ENCODE results near the gene BHLHA15.

The BHLHA15 gene

DNA sequence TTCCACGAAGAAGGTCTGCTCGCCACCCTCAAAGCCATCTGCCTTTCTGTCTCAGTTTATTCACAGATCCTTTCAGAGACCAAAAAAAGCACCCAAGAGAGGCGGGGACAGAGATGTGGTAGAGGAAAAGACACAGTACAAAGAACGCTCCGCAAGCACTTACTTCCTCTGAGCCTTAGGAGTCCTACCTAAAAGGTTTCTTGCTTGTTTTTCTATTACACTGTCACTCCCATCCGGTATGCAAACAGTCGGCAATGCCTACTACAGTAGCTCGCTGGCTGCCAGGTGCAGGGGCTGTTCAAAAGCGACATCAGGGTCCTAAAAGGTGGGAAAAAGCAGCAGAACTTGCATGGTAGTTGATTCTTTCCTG is 40.0 kb downstream of the BHLHA15 start:
- H2AFZ ChIP-seq (ENCODE audit: low read depth, low read length, severe bottlenecking), result peak overlapping the region; percentile 82
- no peak for TF ChIP-seq EZH2phosphoT487 (conservative IDR thresholded peaks at IDR 0.05; ENCODE audit: low read length)
- TF ChIP-seq, protein P1, sequence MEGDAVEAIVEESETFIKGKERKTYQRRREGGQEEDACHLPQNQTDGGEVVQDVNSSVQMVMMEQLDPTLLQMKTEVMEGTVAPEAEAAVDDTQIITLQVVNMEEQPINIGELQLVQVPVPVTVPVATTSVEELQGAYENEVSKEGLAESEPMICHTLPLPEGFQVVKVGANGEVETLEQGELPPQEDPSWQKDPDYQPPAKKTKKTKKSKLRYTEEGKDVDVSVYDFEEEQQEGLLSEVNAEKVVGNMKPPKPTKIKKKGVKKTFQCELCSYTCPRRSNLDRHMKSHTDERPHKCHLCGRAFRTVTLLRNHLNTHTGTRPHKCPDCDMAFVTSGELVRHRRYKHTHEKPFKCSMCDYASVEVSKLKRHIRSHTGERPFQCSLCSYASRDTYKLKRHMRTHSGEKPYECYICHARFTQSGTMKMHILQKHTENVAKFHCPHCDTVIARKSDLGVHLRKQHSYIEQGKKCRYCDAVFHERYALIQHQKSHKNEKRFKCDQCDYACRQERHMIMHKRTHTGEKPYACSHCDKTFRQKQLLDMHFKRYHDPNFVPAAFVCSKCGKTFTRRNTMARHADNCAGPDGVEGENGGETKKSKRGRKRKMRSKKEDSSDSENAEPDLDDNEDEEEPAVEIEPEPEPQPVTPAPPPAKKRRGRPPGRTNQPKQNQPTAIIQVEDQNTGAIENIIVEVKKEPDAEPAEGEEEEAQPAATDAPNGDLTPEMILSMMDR (IDR thresholded peaks at IDR 0.05; ENCODE audit: insufficient read depth, low read length, poor library complexity, severe bottlenecking), result no peak
- H3K9me3 ChIP-seq (ENCODE audit: insufficient read depth, low read length), result no peaks in the 10 kb centered on the region
- peak overlapping the region; percentile 65 for H3K9ac ChIP-seq (ENCODE audit: low read length)
- no peaks in the 10 kb centered on the region for H3K9me2 ChIP-seq (replicated peaks; ENCODE audit: insufficient read depth, low read length)
- no peaks in the 10 kb centered on the region for H4K20me1 ChIP-seq (ENCODE audit: low read depth, low read length)
- peak overlapping the region; percentile 55 for H3K27ac ChIP-seq (ENCODE audit: low read depth, low read length)
- H3K27me3 ChIP-seq (ENCODE audit: low read length), result no peaks in the 10 kb centered on the region
- peaks cover 8% of the 10 kb centered on the region for H3K79me2 ChIP-seq (ENCODE audit: insufficient read depth, low read length)
- H3F3A ChIP-seq (ENCODE audit: insufficient read depth), result peaks cover 10% of the 10 kb centered on the region
- peak overlapping the region; percentile 63 for H3K4me3 ChIP-seq (ENCODE audit: insufficient read depth, low read length, poor library complexity, severe bottlenecking)
- no peaks in the 10 kb centered on the region for H3K36me3 ChIP-seq (ENCODE audit: low read length)
- H3K4me2 ChIP-seq (ENCODE audit: low read depth, low read length, poor library complexity, severe bottlenecking), result peak overlapping the region; percentile 63

DNA sequence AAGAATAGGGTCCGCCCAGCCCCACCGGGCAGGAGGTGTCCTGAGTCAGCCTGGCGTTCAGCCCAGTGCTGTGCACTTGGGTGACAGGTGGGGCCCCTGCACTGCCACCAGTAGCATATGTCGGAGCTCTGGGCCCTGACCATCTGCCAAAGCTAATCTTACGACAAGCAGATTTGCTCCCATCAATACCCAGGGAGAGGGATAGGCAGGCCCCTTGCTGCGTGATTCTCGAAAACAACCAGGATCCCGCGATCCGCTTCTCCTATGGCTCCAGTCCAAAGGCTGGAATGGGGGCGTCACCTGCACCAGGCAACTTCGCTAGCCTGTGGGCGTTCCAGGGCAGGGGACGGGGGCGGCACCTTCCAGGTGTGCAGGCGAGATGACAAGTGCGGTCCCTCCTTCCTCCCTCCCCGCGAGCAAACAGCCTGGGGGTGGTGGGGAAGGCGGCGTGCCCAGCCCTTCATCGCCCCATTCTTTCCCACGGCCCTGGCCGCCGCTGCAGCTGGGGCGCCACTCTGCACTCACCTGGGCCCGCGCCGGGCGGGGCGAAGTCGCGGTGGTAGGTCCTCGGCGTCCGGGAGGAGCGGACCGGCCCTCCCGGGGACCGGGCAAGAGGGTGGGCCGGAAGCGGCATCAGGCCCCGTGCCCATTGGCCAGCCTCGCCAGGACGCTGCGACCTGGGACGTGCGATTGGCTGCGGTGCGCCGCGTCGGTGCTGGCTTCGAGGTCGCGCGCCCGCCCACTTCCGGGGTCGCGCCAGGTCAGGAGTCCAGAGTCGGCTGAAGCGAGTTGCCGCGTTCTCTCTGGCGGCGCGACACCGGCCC is 40.6 kb downstream of the BHLHA15 start, which contains the start of gene TECPR1:
TECPR1 (minus strand) TSS at position 632 of the 824 bp plus-strand sequence. CDS start 6,086 bp downstream, outside the sequence.
- Histone ChIP-seq H3K9ac (ENCODE audit: low read length) (peak within 1 kb of the TSS; percentile 65), H3K27ac (ENCODE audit: low read depth, low read length) (peak within 1 kb of the TSS; percentile 55), H3K9me2 (replicated peaks; ENCODE audit: insufficient read depth, low read length) (no peaks in the 10 kb centered on the region), H4K20me1 (ENCODE audit: low read depth, low read length) (no peaks in the 10 kb centered on the region), H2AFZ (ENCODE audit: low read depth, low read length, severe bottlenecking) (peak within 1 kb of the TSS; percentile 82), H3K79me2 (ENCODE audit: insufficient read depth, low read length) (peaks cover 8% of the 10 kb centered on the region), H3K4me3 (ENCODE audit: insufficient read depth, low read length, poor library complexity, severe bottlenecking) (peak within 1 kb of the TSS; percentile 63), H3K9me3 (ENCODE audit: insufficient read depth, low read length) (no peaks in the 10 kb centered on the region), H3F3A (ENCODE audit: insufficient read depth) (peaks cover 10% of the 10 kb centered on the region), H3K4me2 (ENCODE audit: low read depth, low read length, poor library complexity, severe bottlenecking) (peak within 1 kb of the TSS; percentile 63), H3K27me3 (ENCODE audit: low read length) (no peaks in the 10 kb centered on the region), H3K36me3 (ENCODE audit: low read length) (no peaks in the 10 kb centered on the region)
- TF ChIP-seq EZH2phosphoT487 (conservative IDR thresholded peaks at IDR 0.05; ENCODE audit: low read length), result no peak
- TF ChIP-seq, protein P1 (IDR thresholded peaks at IDR 0.05; ENCODE audit: insufficient read depth, low read length, poor library complexity, severe bottlenecking), result no peak

DNA sequence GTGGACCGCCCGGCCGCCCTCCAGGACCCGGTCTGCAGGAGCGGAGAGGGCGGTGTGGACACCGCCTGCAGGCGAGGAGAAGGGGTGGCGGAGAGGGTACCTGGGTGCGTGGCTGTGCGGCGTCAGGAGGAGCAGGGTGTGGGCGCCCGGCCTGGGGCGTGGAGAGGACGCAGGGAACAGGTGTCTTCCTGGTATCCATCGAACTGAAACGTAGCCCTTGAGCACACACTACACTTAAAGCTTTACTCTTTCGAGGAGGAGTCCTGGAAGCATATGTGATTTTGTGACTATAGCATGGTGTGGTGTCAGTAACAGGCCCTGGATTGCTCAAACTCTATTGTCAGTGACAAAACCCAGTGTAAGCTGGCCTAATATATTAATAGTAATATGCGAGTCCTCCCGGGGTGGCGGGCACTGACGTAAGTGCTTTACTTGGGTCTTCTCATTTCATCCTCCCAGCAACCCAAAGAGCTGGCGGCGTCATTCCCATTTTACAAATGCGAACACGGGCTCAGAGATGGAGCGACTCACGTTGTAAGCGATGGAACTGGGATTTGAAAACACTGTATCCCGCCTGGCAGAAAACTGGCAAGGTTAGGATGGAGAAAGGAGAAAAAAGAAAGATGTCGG is 41.3 kb downstream of the BHLHA15 start:
- Histone ChIP-seq H4K20me1 (ENCODE audit: low read depth, low read length) (no peaks in the 10 kb centered on the region), H3K36me3 (ENCODE audit: low read length) (no peaks in the 10 kb centered on the region), H3K9me2 (replicated peaks; ENCODE audit: insufficient read depth, low read length) (no peaks in the 10 kb centered on the region), H3K4me3 (ENCODE audit: insufficient read depth, low read length, poor library complexity, severe bottlenecking) (peak overlapping the region; percentile 63), H3K27me3 (ENCODE audit: low read length) (no peaks in the 10 kb centered on the region), H3K9me3 (ENCODE audit: insufficient read depth, low read length) (no peaks in the 10 kb centered on the region), H3K27ac (ENCODE audit: low read depth, low read length) (no peak overlapping the region), H2AFZ (ENCODE audit: low read depth, low read length, severe bottlenecking) (peak overlapping the region; percentile 82), H3K9ac (ENCODE audit: low read length) (peak overlapping the region; percentile 65), H3F3A (ENCODE audit: insufficient read depth) (peaks cover 10% of the 10 kb centered on the region), H3K4me2 (ENCODE audit: low read depth, low read length, poor library complexity, severe bottlenecking) (peak overlapping the region; percentile 63), H3K79me2 (ENCODE audit: insufficient read depth, low read length) (peaks cover 8% of the 10 kb centered on the region)
- TF ChIP-seq, protein P1 (IDR thresholded peaks at IDR 0.05; ENCODE audit: insufficient read depth, low read length, poor library complexity, severe bottlenecking), result no peak
- TF ChIP-seq EZH2phosphoT487 (conservative IDR thresholded peaks at IDR 0.05; ENCODE audit: low read length), result no peak
